Measurements from ENCODE around the gene DGKI. TPM values are rescaled to one million over a fixed set of nuclear protein-coding genes. Genes with fewer than 3 reads are reported as not detected.

DGKI gene
- total and polyA plus RNA-seq, 9 of the 15 experiments (the other 6 are each of a cell fraction or from before 2014, with no cell fraction given), result 0.11 to 0.54 (median 0.15) TPM; not detected in 5

DNA sequence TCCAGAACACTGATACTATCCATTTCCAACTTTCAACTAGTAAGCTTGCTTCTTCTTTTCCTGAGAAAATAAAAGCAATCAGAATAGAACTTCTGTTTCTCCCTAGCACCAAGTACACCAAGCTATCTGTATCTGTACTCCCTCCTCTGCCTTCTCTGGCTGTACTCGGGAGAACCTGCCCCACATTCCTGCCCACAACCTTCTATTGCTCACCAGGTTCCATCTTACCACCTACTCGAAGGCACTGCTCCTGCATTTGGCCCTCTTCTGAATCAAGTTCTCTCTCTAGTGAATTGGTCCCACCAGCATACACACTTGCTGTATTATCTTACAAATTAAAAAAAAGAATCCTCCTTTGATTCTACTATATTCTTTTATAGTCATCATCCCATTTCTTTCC is 333.7 kb downstream of the DGKI start (continued):
- TF ChIP-seq ZNF253 (CRISPR knock-in tag; conservative IDR thresholded peaks at IDR 0.05) (no peak), TOE1 (IDR thresholded peaks at IDR 0.05; ENCODE audit: borderline replicate concordance) (no peak), TOE1 (CRISPR knock-in tag; IDR thresholded peaks at IDR 0.05; ENCODE audit: borderline replicate concordance, low read depth) (no peak), MEIS2 (IDR thresholded peaks at IDR 0.05; ENCODE audit: partially characterized antibody) (no peak), ZNF384 (IDR thresholded peaks at IDR 0.05; ENCODE audit: low read depth, low read length) (no peak), TCF3 (CRISPR knock-in tag; IDR thresholded peaks at IDR 0.05) (no peak)
- TF ChIP-seq, protein P1, sequence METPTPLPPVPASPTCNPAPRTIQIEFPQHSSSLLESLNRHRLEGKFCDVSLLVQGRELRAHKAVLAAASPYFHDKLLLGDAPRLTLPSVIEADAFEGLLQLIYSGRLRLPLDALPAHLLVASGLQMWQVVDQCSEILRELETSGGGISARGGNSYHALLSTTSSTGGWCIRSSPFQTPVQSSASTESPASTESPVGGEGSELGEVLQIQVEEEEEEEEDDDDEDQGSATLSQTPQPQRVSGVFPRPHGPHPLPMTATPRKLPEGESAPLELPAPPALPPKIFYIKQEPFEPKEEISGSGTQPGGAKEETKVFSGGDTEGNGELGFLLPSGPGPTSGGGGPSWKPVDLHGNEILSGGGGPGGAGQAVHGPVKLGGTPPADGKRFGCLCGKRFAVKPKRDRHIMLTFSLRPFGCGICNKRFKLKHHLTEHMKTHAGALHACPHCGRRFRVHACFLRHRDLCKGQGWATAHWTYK (CRISPR knock-in tag; IDR thresholded peaks at IDR 0.05), result no peak
- TF ChIP-seq, protein P2, sequence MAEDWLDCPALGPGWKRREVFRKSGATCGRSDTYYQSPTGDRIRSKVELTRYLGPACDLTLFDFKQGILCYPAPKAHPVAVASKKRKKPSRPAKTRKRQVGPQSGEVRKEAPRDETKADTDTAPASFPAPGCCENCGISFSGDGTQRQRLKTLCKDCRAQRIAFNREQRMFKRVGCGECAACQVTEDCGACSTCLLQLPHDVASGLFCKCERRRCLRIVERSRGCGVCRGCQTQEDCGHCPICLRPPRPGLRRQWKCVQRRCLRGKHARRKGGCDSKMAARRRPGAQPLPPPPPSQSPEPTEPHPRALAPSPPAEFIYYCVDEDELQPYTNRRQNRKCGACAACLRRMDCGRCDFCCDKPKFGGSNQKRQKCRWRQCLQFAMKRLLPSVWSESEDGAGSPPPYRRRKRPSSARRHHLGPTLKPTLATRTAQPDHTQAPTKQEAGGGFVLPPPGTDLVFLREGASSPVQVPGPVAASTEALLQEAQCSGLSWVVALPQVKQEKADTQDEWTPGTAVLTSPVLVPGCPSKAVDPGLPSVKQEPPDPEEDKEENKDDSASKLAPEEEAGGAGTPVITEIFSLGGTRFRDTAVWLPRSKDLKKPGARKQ (CRISPR knock-in tag; IDR thresholded peaks at IDR 0.05), result no peak

DNA sequence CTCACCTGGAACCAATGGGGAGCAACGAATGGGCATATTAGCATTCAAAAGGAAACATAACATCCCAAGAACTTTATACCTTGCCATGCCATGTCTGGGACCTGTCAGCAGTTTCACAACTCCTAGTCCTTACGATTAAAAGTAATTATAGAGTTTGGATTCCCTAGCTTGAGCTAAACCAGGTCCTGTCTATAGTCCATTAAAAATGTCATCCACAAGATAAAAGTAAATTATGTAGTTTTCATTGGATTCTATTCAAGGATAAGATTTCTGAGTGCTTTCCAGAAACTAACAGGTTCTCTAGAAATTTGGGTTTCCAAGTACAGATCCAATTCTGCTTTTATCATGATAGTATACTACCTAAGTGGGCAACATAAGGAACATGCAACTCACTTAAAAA is 339.7 kb downstream of the DGKI start:
- Histone ChIP-seq H3K4me3 (no peak overlapping the region), H3K9ac (ENCODE audit: insufficient read depth in 1 of 2, low read depth in 2 of 2, low read length in 2 of 2) (no peak overlapping the region), H3K4me1 (replicated peaks in 1 of 2; ENCODE audit: control insufficient read depth in 2 of 2, insufficient read depth in 2 of 2, low read length in 2 of 2) (no peaks in the 10 kb centered on the region), H3K4me2 (ENCODE audit: insufficient read depth, low read length) (no peak overlapping the region), H4K20me1 (replicated peaks; ENCODE audit: control insufficient read depth, insufficient read depth, low read length) (no peaks in the 10 kb centered on the region), H3K27ac (ENCODE audit: extremely low read depth, low read depth, low read length) (no peak overlapping the region), H3K27me3 (ENCODE audit: control insufficient read depth in 2 of 2, insufficient read depth in 2 of 2, low read length in 2 of 2) (no peaks in the 10 kb centered on the region), H3K9me1 (ENCODE audit: control insufficient read depth, insufficient read depth, low read length) (no peaks in the 10 kb centered on the region), H2AFZ (ENCODE audit: low read depth, low read length) (no peak overlapping the region), H3K36me3 (ENCODE audit: control insufficient read depth, insufficient read depth, low read length) (no peaks in the 10 kb centered on the region), H3K9me3 (replicated peaks; ENCODE audit: control insufficient read depth, insufficient read depth, low read depth, low read length) (no peaks in the 10 kb centered on the region), H3K79me2 (ENCODE audit: control insufficient read depth, insufficient read depth, low read length) (no peaks in the 10 kb centered on the region)
- intact Hi-C loops (cut with micrococcal nuclease) (no loop called here), in situ Hi-C loops (cut with MboI) (no loop called here)
- no TSS peak for BruUV-seq (replicated peaks)
- POLR2A ChIA-PET, result no interaction called here
- ATAC-seq (no peak), FAIRE-seq (no peak), DNase-seq (ENCODE audit: extremely low read depth in 1 of 4, low spot score in 3 of 4) (no peak)
- 2% methylated on average over 2 of the region's 2 CpGs for WGBS (ENCODE audit: insufficient coverage, low coverage, missing lambda C conversion rate)
- CTCF ChIA-PET (ENCODE audit: low intra/inter-chr PET ratio), result no interaction called here
- TF ChIP-seq L3MBTL2 (IDR thresholded peaks at IDR 0.05) (no peak), C11orf30 (IDR thresholded peaks at IDR 0.05; ENCODE audit: low read depth) (no peak), TAL1 (IDR thresholded peaks at IDR 0.05) (no peak), SIX5 (IDR thresholded peaks at IDR 0.05; ENCODE audit: borderline replicate concordance in 1 of 2, insufficient read depth in 1 of 2, low read depth in 1 of 2, low read length in 2 of 2) (no peak), MEIS2 (IDR thresholded peaks at IDR 0.05; ENCODE audit: partially characterized antibody) (no peak), ZNF764 (CRISPR knock-in tag; IDR thresholded peaks at IDR 0.05; ENCODE audit: low read depth) (no peak), RAD51 (IDR thresholded peaks at IDR 0.05; ENCODE audit: borderline replicate concordance, low read depth) (no peak)
- TF ChIP-seq, protein P3, sequence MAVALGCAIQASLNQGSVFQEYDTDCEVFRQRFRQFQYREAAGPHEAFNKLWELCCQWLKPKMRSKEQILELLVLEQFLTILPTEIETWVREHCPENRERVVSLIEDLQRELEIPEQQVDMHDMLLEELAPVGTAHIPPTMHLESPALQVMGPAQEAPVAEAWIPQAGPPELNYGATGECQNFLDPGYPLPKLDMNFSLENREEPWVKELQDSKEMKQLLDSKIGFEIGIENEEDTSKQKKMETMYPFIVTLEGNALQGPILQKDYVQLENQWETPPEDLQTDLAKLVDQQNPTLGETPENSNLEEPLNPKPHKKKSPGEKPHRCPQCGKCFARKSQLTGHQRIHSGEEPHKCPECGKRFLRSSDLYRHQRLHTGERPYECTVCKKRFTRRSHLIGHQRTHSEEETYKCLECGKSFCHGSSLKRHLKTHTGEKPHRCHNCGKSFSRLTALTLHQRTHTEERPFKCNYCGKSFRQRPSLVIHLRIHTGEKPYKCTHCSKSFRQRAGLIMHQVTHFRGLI (CRISPR knock-in tag; IDR thresholded peaks at IDR 0.05), result no peak
- TF ChIP-seq, protein P4, sequence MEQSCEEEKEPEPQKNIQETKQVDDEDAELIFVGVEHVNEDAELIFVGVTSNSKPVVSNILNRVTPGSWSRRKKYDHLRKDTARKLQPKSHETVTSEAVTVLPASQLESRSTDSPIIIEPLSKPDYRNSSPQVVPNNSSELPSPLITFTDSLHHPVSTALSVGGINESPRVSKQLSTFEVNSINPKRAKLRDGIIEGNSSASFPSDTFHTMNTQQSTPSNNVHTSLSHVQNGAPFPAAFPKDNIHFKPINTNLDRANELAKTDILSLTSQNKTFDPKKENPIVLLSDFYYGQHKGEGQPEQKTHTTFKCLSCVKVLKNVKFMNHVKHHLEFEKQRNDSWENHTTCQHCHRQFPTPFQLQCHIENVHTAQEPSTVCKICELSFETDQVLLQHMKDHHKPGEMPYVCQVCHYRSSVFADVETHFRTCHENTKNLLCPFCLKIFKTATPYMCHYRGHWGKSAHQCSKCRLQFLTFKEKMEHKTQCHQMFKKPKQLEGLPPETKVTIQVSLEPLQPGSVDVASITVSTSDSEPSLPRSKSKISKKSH (CRISPR knock-in tag; IDR thresholded peaks at IDR 0.05), result no peak
